Thyroid gland (tissue), 4 donors: ENCODE data around the gene DNM3.

ENCODE experiments used
- POLR2A ChIP-seq, 2 donors: fragments of 450-650 bp; IDR thresholded peaks; one replicate each; pipeline ENCODE4 v1.6.1; 2017; ENCODE audit warnings: antibody characterized with exemption in 2 of 2, mild to moderate bottlenecking in 2 of 2, moderate library complexity in 1 of 2
- TF ChIP-seq, protein P1 (sequence below), 6 experiments: fragments of 200-600 bp in 3 of 6; fragments of 450-650 bp in 3 of 6; sonication (generic) in 3 of 6; IDR thresholded peaks; one replicate each; pipeline ENCODE4 v1.5.1; 2016 to 2019; ENCODE audit warnings: antibody characterized with exemption in 6 of 6, mild to moderate bottlenecking in 2 of 6, inconsistent platforms in 1 of 6, moderate library complexity in 1 of 6

DNA sequence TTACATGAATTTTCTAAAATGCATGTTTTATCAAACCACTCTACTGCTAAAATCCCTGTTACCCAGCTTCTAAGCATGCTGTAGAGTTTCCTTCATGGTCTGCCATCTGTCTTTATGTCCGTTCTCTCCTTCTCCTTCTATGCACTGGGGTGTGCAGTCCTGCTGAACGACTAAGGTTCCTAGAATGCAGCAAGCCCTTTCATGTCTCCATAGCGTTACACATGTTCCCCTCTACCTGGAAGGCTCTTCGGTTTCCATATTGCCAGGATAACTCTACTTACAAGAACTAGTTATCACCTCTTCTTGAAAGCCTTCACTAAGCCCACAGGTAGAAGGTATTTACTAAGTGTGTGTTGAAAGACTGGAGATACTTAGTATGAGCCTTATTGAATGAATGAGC is 22.2 kb downstream of the DNM3 start:
- TF ChIP-seq, protein P1, sequence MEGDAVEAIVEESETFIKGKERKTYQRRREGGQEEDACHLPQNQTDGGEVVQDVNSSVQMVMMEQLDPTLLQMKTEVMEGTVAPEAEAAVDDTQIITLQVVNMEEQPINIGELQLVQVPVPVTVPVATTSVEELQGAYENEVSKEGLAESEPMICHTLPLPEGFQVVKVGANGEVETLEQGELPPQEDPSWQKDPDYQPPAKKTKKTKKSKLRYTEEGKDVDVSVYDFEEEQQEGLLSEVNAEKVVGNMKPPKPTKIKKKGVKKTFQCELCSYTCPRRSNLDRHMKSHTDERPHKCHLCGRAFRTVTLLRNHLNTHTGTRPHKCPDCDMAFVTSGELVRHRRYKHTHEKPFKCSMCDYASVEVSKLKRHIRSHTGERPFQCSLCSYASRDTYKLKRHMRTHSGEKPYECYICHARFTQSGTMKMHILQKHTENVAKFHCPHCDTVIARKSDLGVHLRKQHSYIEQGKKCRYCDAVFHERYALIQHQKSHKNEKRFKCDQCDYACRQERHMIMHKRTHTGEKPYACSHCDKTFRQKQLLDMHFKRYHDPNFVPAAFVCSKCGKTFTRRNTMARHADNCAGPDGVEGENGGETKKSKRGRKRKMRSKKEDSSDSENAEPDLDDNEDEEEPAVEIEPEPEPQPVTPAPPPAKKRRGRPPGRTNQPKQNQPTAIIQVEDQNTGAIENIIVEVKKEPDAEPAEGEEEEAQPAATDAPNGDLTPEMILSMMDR (IDR thresholded peaks at IDR 0.05), result no peak
- no peak for TF ChIP-seq POLR2A (IDR thresholded peaks at IDR 0.05)
